Breast epithelium (tissue), 3 donors: ENCODE measurements around the gene DHCR24.
"Not testable (repeated sequence)": the region's sequence is repeated elsewhere in the genome, so short reads cannot be mapped to it uniquely, and the experiment has no call there.

Experiments
- POLR2A ChIP-seq: fragments of 450-650 bp; IDR thresholded peaks from one replicate; pipeline ENCODE4 v1.6.1; 2016; ENCODE audit warnings: antibody characterized with exemption, mild to moderate bottlenecking, moderate library complexity
- TF ChIP-seq, protein P1 (sequence below), 3 donors: fragments of 450-650 bp; IDR thresholded peaks; one replicate each; pipeline ENCODE4 v1.5.1; 2016 to 2017; ENCODE audit warnings: antibody characterized with exemption in 3 of 3, mild to moderate bottlenecking in 3 of 3, moderate library complexity in 3 of 3

DNA sequence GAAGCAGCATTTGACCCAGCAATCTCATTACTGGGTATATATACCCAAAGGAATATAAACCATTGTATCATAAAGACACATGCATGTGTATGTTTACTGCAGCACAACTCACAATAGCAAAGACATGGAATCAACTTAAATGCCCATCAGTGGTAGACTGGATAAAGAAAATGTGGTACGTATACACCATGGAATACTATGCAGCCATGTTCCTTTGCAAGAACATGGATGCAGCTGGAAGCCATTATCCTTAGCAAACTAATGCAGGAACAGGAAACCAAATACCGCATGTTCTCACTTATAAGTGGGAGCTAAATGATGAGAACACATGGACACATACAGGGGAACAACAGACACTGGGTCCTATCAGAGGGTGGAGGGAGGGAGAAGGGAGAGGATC is 5.4 kb downstream of the DHCR24 start:
- TF ChIP-seq, protein P1, sequence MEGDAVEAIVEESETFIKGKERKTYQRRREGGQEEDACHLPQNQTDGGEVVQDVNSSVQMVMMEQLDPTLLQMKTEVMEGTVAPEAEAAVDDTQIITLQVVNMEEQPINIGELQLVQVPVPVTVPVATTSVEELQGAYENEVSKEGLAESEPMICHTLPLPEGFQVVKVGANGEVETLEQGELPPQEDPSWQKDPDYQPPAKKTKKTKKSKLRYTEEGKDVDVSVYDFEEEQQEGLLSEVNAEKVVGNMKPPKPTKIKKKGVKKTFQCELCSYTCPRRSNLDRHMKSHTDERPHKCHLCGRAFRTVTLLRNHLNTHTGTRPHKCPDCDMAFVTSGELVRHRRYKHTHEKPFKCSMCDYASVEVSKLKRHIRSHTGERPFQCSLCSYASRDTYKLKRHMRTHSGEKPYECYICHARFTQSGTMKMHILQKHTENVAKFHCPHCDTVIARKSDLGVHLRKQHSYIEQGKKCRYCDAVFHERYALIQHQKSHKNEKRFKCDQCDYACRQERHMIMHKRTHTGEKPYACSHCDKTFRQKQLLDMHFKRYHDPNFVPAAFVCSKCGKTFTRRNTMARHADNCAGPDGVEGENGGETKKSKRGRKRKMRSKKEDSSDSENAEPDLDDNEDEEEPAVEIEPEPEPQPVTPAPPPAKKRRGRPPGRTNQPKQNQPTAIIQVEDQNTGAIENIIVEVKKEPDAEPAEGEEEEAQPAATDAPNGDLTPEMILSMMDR (IDR thresholded peaks at IDR 0.05) = not testable (repeated sequence)
- not testable (repeated sequence) for TF ChIP-seq POLR2A
